Measurements from ENCODE around the gene RBM38.
A peak's percentile ranks its signal among the peaks of the same experiment; 100 is the strongest.

Gene RBM38

DNA sequence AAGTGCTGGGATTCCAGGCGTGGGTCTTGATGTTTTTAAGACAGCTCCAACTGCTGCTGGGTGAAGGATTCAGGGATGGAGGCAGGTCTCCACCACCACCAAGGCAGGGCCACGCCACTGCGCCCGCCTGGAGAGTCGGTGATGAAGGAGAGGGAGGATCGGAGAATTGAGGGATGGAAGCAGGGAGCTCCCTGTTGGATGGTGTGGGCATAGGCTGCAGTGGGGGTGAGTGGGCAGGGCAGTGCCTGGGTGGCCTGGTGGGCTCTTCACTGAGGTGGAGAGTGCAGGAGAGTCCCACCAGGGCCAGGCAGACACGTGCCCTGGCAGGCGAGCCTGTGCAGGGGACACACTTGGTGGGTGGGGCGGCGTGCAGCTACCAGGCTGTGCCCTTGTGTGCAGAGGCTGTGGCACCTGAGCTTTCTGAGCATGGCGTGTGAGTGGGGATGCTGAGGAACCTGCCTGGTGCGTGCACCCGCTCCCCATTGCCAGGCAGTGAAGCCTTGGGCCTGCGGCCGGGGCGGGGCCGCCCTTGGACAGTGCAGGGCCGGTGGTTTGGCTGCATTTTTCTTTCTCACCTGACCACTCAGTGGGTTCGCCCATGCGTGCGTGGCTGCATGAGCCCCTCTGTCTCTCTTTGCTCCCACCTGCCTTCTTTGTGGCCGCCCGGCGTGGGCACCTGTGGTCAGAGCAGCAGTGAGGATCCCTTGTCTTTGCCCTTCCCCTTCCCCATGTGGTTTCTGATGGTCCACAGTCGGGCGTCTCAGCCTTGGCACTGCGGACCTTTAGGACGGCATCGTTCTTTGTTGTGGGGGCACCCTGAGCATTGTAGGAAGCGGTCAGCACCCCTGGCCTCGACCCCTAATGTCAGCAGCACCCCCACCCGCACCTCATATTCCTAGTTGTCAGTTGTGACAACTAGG, 11.3 kb downstream of the RBM38 start:
- DNase-seq, result no peak

DNA sequence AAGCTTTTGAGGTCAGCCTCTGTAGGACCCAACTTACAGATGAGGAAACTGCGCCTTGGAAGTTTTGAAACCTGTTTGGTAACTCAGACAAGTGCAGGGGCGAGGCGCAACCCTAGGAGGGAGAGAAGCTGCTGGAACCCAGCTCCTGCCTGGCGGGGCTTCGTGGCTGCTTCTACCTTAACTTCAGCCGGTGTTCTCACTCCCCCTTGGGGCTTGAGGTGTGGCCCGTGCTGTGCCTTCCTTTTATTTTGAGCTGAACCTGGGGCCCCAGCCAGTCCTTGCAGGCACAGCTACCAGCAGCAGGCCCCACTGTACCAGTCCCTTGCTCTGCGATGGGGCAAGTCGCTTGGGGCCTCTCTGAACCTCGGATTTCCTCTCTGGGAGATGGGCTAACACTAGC, 12.0 kb downstream of the RBM38 start:
- no peak for DNase-seq

DNA sequence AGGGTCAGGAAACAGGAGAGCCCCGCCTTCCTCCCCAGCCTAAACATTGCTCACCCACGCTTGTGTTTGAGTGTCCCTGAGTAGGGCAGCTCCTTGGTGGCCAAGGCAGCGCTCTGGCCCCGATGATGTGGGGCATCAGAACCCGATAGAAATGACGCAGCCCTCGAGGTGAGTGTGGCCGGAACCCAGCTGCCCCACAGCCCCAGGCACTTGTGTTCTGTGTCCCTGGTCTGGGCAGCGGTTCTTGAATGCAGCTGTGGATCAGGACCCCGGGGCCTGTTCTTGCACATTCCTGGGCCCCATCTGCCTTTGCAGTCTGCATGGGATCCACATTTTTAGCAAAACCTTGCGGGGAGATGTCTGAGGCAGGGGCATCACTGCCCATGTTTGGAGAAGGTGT, 12.8 kb downstream of the RBM38 start:
- DNase-seq, result no peak

DNA sequence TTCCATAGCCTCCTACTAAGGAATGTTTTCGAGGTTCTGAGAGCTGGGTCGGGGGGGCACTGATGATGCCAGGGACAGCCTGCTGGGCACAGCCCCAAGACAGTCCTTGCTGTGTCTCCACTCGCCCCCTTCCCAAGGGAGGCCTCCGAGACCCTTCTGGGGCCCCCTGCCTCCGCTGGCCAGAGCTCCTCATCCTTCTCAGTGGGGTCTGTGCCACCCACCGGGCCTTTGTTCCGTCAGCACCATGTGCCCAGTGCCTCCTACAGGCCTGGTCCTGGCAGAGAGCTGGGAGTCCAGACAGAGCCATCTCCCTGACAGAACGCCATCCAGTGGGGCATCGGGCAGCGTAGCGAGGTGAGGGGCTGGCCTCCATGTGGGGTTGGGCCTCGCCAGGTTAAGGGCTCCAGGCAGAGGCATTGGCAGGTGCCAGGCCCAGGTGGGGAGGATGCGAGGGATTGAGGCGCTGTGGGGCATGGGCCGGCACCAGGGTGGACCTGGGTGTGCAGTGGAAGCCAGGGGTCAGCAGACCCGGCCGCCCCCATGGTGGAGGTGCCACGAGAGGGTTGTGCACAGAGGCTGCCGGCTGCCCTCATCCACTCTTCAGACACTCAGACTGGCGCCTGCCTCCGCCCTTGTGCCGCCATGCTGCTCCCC, 13.3 kb downstream of the RBM38 start:
- no peak for DNase-seq

DNA sequence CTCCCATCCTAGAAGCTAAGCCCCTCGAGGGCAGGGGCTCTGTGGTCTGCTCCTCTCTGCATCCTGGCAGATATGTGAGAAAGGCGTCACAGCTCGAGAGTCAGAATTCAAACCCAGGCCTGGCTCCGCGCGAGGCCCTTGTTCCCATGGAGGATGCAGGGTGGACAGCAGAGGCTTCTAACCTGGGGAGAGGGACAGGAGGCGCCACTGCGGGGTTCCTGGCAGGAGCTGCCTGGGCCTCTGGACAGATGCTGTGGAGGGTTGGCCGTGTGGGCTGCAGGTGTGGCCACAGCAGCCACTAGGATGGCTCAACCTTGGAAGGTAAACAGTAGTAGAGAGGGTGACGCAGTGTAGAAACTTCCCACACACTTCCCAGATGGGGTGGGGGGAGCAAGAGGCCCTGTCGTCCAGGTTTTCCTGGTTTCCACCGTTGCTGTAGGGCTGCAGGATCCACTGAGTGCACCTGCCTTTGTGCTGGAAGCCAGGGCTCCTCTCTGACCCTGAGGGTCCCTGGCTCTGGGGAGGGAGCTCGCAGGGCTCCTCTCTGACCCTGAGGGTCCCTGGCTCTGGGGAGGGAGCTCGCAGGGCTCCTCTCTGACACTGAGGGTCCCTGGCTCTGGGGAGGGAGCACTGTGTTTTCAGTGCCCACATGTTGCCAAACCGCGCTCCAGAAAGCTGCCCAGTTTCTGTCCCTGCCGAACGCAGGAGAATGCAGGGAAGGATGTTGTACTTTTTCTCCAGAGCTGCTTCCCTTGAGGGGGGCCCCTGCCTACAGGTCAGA, 14.2 kb downstream of the RBM38 start:
- DNase-seq, result no peak

DNA sequence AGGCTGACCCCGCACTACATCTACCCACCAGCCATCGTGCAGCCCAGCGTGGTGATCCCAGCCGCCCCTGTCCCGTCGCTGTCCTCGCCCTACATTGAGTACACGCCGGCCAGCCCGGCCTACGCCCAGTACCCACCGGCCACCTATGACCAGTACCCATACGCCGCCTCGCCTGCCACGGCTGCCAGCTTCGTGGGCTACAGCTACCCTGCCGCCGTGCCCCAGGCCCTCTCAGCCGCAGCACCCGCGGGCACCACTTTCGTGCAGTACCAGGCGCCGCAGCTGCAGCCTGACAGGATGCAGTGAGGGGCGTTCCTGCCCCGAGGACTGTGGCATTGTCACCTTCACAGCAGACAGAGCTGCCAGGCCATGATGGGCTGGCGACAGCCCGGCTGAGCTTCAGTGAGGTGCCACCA, 16.4 kb downstream of the RBM38 start:
- no peak for DNase-seq

DNA sequence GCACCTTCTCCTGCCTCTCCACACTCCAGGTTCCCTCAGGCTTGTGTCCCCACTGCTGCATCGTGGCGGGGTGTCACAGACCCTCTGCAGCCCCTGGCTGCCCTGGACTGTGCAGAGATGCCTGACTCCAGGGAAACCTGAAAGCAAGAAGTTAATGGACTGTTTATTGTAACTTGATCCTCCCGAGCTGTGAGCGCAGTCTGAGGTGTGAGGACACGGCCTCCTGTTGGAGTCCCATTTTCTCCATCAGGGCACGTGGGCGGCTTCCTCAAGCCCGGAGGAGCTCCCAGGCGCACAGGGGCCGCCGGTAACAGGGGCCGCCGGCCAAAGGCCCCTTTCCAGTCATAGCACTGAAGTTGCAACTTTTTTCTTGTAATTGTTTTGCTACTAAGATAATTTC, 16.9 kb downstream of the RBM38 start:
- no peak for DNase-seq

DNA sequence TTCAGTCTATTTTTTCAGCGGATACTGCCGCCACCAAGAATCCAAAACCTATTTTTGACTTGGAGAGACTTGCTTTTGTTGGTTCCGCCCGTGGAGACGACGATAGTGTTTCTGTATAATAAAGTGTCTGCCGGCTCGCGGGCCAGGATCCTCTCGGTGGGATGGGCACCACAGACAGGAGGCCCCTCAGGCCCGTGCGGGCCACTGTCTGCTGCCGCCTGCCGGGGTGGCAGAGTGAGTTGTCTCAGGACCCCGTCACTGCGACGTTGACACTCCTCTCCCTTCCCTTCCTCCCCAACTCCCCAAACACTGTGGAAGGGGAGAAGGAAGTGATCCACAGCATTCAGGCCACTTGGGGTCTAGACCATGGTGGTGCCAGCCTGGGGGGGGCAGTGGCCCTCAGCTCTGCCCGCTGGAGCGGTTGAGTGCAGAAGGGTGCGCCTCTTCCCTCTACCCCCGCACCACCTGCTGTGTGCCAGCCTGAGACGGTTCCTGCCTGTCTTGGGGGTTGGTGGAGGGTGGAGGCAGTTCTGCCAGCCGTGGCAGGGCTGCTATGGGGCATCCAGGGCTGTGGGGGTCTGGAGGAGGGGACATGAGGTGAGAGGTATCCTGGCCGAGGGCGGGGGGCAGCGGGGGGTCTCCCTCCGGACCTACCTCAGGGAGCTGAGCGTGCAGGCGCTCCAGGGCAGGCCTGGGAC, 17.5 kb downstream of the RBM38 start:
- no peak for DNase-seq

DNA sequence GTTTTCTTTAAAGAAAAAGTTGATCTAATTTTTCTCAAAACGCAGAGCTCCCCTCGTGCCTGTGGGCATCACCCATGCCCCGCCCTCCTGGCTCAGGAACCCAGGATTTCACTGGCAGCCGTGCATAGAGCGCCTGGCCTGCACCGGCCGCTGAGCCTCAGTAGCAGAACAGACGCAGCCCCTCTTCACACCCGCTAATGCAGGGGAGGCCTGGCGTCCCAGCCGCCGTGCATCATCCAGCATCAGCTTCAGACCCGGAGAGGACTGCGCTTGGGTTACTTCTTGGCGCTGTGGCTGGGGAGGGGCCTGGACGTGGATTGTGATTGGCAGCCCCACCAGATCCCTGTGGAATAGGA, 18.1 kb downstream of the RBM38 start:
- DNase-seq, result no peak

DNA sequence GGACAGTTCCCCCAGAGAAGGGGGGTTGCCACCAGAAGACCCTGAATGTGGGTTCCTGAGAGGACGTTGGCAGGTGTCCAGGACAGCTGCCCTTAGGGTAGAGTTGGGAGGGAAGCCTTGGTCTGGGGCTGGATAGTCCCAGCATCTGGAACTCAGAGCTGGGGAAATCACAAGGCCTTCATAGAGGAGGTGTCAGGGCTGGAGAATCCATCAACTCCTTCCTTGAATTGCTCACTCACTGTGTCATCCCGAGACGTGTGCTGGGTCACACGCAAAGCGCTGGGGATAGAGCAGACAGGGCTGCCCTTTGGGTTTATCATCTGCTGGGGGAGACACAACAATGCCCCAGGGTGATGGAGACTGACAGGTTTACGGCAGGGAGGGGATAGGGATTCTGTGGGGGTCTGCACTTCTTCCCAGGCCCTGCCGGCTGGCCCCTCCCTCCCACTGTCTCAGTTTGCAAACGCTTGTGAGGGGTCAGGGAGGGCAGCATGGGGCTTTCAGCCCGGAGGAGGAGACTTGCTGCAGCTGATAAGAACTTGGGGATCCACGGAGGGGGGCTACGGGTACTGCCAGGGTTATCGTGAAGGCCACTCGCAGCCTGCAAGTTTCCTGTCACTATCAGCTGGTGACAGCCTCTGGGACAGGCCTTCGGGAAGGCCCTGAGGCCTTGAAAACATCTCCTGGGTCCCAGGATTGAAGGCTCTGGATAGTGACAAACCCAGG, 18.6 kb downstream of the RBM38 start:
- peak; percentile 40 for DNase-seq

DNA sequence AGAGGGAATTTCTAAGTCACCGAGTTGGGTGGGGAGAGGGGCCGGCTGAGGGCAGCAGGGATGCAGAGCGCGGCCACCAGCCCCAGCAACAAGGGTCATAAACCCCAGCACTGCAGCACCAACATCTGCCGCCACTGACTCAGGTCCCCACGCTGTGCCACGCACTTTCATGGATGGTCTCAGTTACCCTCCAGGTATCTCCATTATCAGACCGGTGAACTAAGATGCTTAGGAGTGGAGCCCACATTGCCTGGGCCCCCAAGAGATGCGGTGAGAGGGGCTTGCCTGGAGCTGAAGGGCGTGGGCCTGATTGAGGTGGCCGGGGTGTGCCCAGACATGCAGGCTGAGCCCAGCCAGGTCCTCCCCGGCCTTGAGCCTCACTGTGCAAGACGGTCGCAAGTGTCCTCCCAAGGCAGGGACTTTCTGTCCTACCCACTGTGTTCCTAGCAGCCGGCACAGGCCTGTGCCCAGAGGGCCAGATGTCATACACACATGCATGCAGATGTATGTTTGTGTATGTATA, 19.3 kb downstream of the RBM38 start:
- no peak for DNase-seq

DNA sequence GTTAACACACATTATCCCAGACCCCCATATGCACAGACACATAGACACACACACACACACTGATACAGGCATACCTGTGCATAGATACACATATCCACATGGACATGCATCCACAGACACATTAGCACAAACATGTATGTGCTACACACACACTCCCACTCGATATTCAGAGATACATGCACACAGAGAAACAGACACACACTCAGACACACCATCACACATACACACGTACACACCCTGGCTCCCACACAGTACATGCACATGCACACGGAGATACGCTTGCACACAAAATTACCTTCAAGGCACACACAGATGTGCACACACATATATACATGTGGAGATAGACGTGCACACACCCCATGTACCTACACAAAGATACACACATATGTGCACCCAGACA, 19.7 kb downstream of the RBM38 start:
- no peak for DNase-seq

DNA sequence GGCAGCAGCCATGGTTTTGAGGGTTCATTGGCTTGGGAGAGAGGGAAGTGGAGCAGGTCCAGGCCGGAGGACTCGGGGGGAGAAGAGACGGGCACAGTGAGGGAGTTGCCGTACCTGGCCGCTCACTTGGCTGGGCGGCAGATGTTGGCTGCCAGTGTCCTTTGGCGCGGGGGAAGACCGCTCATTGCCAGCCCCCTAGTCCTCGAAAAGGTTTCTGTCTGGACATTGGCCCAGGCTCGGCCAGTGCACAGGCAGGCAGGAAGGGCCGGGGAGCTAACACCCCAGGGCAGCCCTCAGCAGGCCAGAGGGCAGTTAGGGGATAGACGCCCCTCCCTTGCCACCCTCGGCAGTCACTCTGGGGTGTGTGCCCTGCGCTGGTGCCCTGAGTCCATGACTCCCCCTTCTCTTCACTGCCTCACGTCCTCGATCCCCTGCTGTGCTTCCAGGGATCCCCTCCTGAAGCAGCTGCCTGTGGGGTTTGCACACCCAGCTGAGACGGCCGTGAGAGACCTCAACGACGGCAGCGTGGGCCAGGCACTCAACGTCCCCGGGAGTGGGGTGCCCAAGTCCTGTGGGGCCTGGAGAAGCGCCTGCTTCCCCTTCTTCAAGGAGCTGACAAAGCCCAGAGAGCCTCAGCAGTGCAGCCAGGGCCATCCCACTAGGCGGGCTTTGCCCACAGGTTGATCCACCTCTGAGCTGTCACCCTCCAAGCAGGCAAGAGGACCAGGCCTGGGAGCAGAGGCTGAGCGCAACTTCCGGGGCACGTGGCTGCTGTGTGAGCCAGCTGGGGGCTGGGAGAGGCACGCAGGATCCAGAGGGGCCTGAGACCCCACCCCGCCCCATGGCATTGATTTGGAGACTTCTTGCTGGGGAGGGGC, 20.4 kb downstream of the RBM38 start:
- DNase-seq, result no peak

DNA sequence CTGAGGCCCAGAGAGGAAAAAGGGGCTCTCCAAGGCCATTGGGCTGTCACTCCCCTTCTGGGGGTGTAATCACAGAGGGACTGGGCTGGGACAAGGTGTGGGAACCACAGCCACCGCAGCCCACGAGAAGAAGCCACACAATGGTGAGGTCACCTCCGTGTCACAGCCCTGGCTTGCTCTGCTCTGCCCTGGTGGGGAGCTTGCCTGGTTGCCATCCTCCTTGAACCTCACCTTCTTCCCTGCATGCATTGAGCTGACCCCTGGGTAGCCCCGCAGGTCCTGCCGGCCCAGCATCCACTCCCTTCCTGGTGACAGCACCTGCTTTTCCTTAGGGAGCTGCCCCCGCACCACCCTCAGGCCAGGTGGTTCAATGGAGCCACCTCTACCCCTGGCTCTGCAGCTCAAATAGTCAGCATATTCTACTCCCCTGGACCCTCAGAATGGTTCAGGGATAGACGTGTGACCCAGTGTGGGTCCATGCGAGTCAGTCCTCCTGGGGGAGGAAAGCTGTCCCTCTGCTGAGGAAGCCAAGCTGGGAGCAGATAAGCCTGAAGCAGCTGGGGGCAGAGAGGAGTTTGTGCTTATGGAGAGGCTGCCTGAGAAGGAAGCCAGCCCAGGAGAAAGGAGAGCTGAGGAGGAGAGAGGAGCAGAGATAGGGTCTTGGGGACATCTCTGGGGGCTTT, 21.3 kb downstream of the RBM38 start:
- DNase-seq, result no peak

DNA sequence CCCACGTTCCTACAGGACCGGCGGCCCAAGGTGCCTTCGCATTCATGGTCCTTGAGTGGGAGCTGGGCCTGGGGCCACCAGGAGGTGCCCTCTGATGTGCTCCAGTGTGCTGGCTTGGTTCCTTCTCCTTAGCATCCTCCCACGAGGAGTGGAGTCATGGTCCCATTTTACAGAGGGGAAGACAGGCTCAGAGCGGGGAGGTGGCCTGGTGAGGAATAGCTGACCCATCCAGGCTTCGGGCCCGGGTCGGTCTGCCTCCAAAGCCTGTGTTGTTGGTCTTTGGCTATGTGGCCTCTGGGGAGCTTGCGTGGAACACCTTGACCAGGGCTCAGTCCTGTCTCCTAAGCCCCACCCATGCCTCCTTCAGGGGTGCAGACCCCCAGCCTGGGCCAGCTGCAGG, 22.8 kb downstream of the RBM38 start:
- DNase-seq, result no peak

DNA sequence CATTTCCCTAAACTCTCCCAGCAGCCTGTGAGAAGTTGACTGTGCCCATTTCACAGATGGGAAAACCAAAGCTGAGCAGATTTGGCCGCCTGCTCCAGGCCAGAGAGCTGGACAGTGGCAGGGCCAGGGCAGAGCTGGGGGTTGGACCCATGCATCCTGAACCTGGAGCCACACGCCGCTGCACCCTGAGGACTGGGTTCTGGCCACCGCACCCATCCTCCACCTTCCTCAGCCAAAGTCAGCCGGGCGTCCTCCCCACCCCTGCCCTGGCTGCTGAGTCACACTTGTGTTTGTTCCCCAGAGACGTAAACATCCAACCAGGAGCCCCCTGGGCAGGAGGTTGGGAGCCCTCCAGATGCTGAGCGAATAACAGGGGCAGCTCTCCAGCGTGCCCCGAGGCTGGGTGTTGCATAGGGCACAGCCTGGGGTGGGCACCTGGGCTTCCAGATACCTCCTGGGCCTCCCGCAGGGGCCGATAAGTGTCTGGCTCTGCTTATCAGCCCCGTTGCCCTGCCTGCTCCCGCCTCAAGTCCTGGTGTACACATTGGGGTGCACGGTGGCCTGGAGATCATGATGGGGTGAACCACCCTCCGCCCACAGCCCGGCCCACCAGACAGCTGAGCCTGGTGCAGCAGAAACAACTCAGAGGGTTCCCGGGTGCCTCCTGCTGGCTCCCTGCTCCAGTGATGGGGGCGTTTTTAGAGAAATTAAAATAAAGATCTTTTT, 23.8 kb downstream of the RBM38 start:
- DNase-seq, result no peak

DNA sequence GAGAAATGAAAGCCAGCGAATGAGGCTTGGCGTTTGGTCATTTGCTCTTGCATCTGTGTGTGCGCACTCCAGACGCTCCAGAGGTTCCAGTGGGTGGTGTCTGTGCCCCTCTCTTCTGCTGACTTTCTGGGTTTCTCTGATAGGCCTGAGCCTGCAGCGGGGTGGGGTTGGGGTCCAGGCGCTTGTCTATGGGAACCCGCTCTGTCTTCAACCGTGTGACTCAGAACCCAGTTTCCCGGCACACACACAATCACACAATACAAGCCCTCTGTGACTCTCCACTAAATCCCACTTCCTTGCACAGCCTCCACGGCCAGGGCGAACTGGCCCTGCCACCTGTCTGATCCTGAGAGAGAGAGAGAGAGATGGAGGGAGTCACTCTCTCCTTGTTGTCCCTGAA, 24.6 kb downstream of the RBM38 start:
- no peak for DNase-seq

DNA sequence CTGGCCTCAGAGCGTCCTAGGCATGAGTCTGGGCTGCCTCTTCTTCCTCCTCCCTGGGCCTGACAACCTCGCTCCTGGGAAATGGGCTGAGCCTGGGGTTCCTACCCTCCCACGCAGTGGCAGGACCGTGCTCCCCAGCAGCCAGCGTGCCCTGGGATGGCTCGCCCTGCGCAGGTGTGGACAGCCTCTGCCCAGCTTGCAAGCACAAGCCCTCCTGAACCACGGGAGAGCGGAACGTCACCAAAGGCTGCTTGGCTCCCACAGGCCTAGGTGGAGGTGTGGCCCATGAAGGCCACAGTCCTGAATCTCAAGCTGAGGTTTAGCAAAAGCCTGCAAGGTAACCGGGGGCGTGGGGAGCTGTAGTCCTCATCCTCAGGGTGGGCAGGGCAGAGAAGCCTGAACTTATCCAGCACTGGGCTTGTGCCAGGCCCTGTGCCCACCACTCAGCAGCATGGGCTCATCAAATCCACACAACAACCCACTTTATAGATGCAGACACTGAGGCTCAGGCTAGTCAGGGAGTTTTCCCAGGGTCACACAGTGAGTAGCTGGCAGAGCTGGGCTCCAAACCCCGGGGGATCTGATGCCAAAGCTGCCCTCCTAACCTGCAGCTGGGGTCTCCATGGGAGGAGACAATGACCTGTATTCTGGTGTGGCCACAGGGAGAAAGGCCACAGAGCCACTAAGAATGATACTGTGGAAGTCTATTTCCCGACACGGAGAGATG, 25.3 kb downstream of the RBM38 start:
- no peak for DNase-seq
